Muscle of leg (tissue), 11 donors: ENCODE measurements around the gene ENTPD2. TPM values are rescaled to one million over a fixed set of nuclear protein-coding genes. Genes with fewer than 3 reads are reported as not detected.

Experiments used
- DNase-seq: peaks from one replicate; pipeline ENCODE4 v3.0.0; 2013
- H3K27ac ChIP-seq: one replicate; pipeline ENCODE4 v1.5.1; 2013; ENCODE audit warnings: mild to moderate bottlenecking, low read length, control low read depth
- H3K27me3 ChIP-seq: one replicate; pipeline ENCODE4 v1.6.1; 2013; ENCODE audit warnings: low read length; ENCODE audit not compliant: control insufficient read depth, insufficient read depth
- H3K36me3 ChIP-seq: one replicate; pipeline ENCODE4 v1.6.1; 2013; ENCODE audit warnings: low read length; ENCODE audit not compliant: control insufficient read depth, insufficient read depth
- H3K4me1 ChIP-seq: one replicate; pipeline ENCODE4 v1.6.1; 2013; ENCODE audit warnings: low read length; ENCODE audit not compliant: control insufficient read depth, insufficient read depth
- H3K4me3 ChIP-seq: one replicate; pipeline ENCODE4 v1.5.1; 2013; ENCODE audit warnings: low read length, control low read depth
- H3K9me3 ChIP-seq: replicated peaks from 2 replicates; pipeline ENCODE4 v1.6.1; 2013; ENCODE audit warnings: low read depth, low read length; ENCODE audit not compliant: control insufficient read depth
- WGBS: methylation state at CpG from one replicate; pipeline ENCODE4 v1.1.5; 2013; ENCODE audit warnings: missing lambda C conversion rate; ENCODE audit not compliant: insufficient coverage; 5-methylcytosine and 5-hydroxymethylcytosine counted together
- polyA plus RNA-seq, 8 donors: library from polyadenylated mRNA; unstranded; fragments of 120-200 nt; gene quantifications; one replicate each; pipeline versions ENCODE4 v1.2.1 to v1.2.3, GENCODE V29; 2013; ENCODE audit warnings: inconsistent platforms in 1 of 8, low replicate concordance in 1 of 8; ENCODE audit not compliant: insufficient read length in 8 of 8, insufficient read depth in 1 of 8
- total RNA-seq: library from RNA; stranded (reverse); fragments of 120-200 nt; gene quantifications from one replicate; pipeline ENCODE4 v1.2.4, GENCODE V29; 2013

The ENTPD2 gene
- total and polyA plus RNA-seq, 9 donors, result 3.7 to 20.6 (median 13.0) TPM

GRCh38 chr9:137029058-137029936, 24.6 kb downstream of the ENTPD2 start:
- H3K4me1 ChIP-seq, result peaks cover 49% of the 10 kb centered on the region
- 38% methylated on average over 5 of the region's 19 CpGs for WGBS
- peak; percentile 58 for DNase-seq
- no peak overlapping the region for H3K4me3 ChIP-seq
- H3K27ac ChIP-seq, result no peak overlapping the region
- H3K9me3 ChIP-seq, result no peaks in the 10 kb centered on the region
- peaks cover 5% of the 10 kb centered on the region for H3K27me3 ChIP-seq
- no peaks in the 10 kb centered on the region for H3K36me3 ChIP-seq

GRCh38 chr9:137028263-137029057, 25.4 kb downstream of the ENTPD2 start:
- peak; percentile 78 for DNase-seq
- Histone ChIP-seq H3K36me3 (no peaks in the 10 kb centered on the region), H3K27ac (no peak overlapping the region), H3K9me3 (no peaks in the 10 kb centered on the region), H3K27me3 (peaks cover 5% of the 10 kb centered on the region), H3K4me1 (peaks cover 57% of the 10 kb centered on the region), H3K4me3 (peak overlapping the region; percentile 56)
- WGBS, result under 1% methylated on average over 95 of the region's 98 CpGs

GRCh38 chr9:137027369-137028262, 26.2 kb downstream of the ENTPD2 start, which contains the start of gene ABCA2:
Gene ABCA2, minus strand, starts transcription at chr9:137028237. Its CDS starts 97 bp downstream, at chr9:137028140.
- no peak within 1 kb of the TSS for H3K27ac ChIP-seq
- no peaks in the 10 kb centered on the region for H3K9me3 ChIP-seq
- peak within 1 kb of the TSS; percentile 56 for H3K4me3 ChIP-seq
- WGBS, result 2% methylated on average over 95 of the region's 95 CpGs
- no peaks in the 10 kb centered on the region for H3K36me3 ChIP-seq
- H3K4me1 ChIP-seq, result peaks cover 62% of the 10 kb centered on the region
- peaks cover 5% of the 10 kb centered on the region for H3K27me3 ChIP-seq
- no peak for DNase-seq

GRCh38 chr9:137026828-137027227, 27.0 kb downstream of the ENTPD2 start:
- H3K27me3 ChIP-seq, result peaks cover 5% of the 10 kb centered on the region
- 64% methylated on average over 2 of the region's 4 CpGs for WGBS
- H3K4me1 ChIP-seq, result peaks cover 60% of the 10 kb centered on the region
- no peak overlapping the region for H3K27ac ChIP-seq
- H3K36me3 ChIP-seq, result no peaks in the 10 kb centered on the region
- no peak for DNase-seq
- no peak overlapping the region for H3K4me3 ChIP-seq
- H3K9me3 ChIP-seq, result no peaks in the 10 kb centered on the region

- no peak for DNase-seq
- 100% methylated on average over 1 of the region's 2 CpGs for WGBS
- H3K27ac ChIP-seq, result no peak overlapping the region
- H3K36me3 ChIP-seq, result no peaks in the 10 kb centered on the region
- H3K27me3 ChIP-seq, result peaks cover 5% of the 10 kb centered on the region
- H3K4me1 ChIP-seq, result peaks cover 58% of the 10 kb centered on the region
- H3K4me3 ChIP-seq, result no peak overlapping the region
- H3K9me3 ChIP-seq, result no peaks in the 10 kb centered on the region
These were observed 27.5 kb downstream of the ENTPD2 start for GRCh38 chr9:137026384-137026783.

- H3K4me3 ChIP-seq, result no peak overlapping the region
- no peak for DNase-seq
- H3K36me3 ChIP-seq, result no peaks in the 10 kb centered on the region
- H3K27me3 ChIP-seq, result peaks cover 5% of the 10 kb centered on the region
- WGBS, result 76% methylated on average over 20 of the region's 21 CpGs
- peaks cover 50% of the 10 kb centered on the region for H3K4me1 ChIP-seq
- H3K9me3 ChIP-seq, result no peaks in the 10 kb centered on the region
- no peak overlapping the region for H3K27ac ChIP-seq
These were observed 28.3 kb downstream of the ENTPD2 start for GRCh38 chr9:137025517-137025966.

GRCh38 chr9:137023583-137023991, 30.3 kb downstream of the ENTPD2 start:
- Histone ChIP-seq H3K36me3 (peaks cover 3% of the 10 kb centered on the region), H3K27me3 (no peaks in the 10 kb centered on the region), H3K9me3 (no peaks in the 10 kb centered on the region), H3K27ac (no peak overlapping the region), H3K4me1 (peaks cover 41% of the 10 kb centered on the region), H3K4me3 (no peak overlapping the region)
- 48% methylated on average over 15 of the region's 15 CpGs for WGBS
- no peak for DNase-seq

GRCh38 chr9:137023157-137023556, 30.7 kb downstream of the ENTPD2 start:
- no peaks in the 10 kb centered on the region for H3K27me3 ChIP-seq
- no peak for DNase-seq
- H3K36me3 ChIP-seq, result peaks cover 3% of the 10 kb centered on the region
- WGBS, result 51% methylated on average over 5 of the region's 7 CpGs
- peaks cover 38% of the 10 kb centered on the region for H3K4me1 ChIP-seq
- no peak overlapping the region for H3K4me3 ChIP-seq
- H3K27ac ChIP-seq, result no peak overlapping the region
- no peaks in the 10 kb centered on the region for H3K9me3 ChIP-seq

- H3K27me3 ChIP-seq, result no peaks in the 10 kb centered on the region
- H3K4me1 ChIP-seq, result peaks cover 38% of the 10 kb centered on the region
- 87% methylated on average over 23 of the region's 23 CpGs for WGBS
- no peak for DNase-seq
- no peaks in the 10 kb centered on the region for H3K9me3 ChIP-seq
- H3K27ac ChIP-seq, result no peak overlapping the region
- no peak overlapping the region for H3K4me3 ChIP-seq
- peaks cover 3% of the 10 kb centered on the region for H3K36me3 ChIP-seq
These were observed 31.2 kb downstream of the ENTPD2 start for GRCh38 chr9:137022662-137023008.
